HUDEP-2 (cell line): Measurements from ENCODE around the gene SFRP4.
"Not testable (repeated sequence)": the region's sequence is repeated elsewhere in the genome, so short reads cannot be mapped to it uniquely, and the experiment has no call there.

Experiments used
- DNase-seq, 76 experiments: peaks; one replicate each; lab custom pipeline; 2025; ENCODE audit not compliant: unreplicated experiment in 76 of 76; lab: John Stamatoyannopoulos, UW

The SFRP4 gene

GRCh38 chr7:37916673-37917660, at the start of gene SFRP4:
Gene SFRP4 (minus strand): TSS chr7:37916817. CDS start chr7:37916537, 280 bp downstream.
- peak in 47 of 76 experiments; percentile 7 to 66 (median 36) for DNase-seq

DNA sequence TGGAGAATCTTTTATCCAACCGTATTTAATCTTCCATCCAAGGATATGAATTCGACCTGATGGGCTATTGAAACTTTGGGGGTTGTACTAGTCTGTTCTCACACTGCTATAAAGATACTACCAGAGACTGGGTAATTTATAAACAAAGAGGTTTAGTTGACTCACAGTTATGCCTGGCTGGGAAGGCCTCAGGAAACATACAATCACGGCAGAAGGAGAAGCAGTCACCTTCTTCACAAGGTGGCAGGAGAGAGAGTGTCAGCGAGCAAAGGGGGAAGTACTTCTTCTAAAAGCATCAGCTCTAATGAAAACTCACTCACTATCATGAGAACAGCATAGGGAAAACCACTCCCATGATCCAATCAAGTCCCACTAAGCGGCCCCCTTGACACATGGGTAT, 47.6 kb upstream of the SFRP4 start:
- DNase-seq, result no peak

- no peak for DNase-seq
Observed at GRCh38 chr7:37961251-37961650, 44.6 kb upstream of the SFRP4 start.

- DNase-seq, result no peak
Observed at GRCh38 chr7:37960483-37960882, 43.9 kb upstream of the SFRP4 start.

GRCh38 chr7:37957221-37957970, 40.8 kb upstream of the SFRP4 start:
- no peak for DNase-seq

DNA sequence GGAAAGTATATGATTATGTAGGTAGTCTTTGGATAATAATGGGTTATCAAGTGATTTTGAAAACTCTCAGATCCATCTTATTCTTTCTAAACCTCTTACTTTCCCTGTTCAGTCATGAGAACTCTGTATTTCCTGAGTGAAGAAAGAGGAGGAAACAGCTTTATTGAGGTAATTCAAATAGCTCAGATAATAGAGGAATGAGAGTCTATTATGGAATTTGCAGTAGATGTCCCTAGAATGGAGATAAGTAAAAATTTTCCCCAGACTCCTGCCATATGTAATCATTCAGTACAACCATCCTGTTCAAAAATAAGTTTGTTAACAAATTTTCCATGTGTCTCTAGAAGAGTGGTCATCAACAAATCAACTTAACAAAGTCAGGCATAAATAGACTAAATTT, 40.2 kb upstream of the SFRP4 start:
- no peak for DNase-seq

DNA sequence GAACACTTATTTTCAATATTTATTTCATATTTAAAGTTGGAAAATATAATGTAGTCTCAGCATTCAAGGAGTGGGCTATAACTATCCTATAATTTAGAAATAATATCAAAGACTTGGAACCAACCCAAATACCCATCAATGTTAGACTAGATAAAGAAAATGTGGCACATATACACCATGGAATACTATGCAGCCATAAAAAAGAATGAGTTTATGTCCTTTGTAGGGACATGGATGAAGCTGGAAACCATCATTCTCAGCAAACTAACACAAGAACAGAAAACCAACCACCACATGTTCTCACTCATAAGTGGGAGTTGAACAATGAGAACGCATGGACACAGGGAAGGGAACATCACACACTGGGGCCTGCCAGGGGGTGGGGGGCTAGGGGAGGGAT, 37.6 kb upstream of the SFRP4 start:
- not testable (repeated sequence) for DNase-seq

GRCh38 chr7:37952240-37952639, 35.6 kb upstream of the SFRP4 start:
- DNase-seq, result no peak

DNA sequence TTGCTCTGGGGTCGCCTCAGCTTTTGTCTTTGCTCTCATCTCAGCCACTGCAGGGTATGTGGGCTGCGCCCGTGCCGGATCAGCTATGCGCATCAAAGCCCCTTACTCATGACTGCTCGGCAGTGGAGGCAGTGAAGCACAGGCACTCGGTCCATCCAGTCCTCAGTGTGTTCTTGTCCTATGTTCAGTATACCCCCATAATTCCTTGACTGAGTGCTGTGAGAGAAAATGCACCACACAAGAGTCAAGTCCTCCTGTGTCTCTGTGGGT, 31.3 kb upstream of the SFRP4 start:
- DNase-seq, result no peak

DNA sequence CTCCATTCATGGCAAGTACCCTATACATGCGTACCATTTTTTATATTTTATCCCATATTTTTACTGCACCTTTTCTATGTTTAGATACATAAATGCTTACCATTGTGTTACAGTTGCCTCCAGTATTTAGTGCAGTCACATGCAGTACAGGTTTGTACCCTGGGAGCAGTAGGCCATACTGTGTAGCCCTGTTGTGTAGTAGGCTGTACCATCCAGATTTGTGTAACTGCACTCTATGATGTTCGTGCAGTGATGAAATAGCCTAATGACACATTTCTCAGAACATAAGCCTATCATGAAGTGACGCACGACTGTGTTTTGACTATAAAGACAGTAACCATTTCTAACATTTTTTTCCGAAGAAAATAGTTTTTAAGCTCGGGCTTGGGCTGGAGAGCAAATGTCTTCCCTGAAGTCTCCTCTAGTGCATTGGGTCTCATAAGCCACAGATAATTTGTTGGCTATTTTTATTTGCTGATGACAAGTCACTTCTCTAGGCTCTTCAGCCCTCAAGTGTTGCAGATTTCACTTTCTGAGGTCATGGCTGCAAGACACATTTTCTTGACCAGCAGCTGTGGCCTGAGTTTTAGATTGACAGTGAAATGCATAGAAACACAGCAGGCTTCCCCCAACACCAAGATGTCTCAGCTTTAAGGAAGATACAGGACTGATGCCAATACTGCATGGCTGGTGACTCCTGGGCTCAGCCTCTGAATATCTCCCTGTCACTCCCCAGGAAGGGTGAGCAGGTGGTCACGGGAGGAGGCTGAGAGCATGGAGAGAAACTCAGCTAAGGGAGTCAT, 30.7 kb upstream of the SFRP4 start:
- no peak for DNase-seq

GRCh38 chr7:37945336-37945735, 28.7 kb upstream of the SFRP4 start:
- DNase-seq, result no peak

- no peak for DNase-seq
Observed at GRCh38 chr7:37944737-37945054, 28.1 kb upstream of the SFRP4 start.

GRCh38 chr7:37943905-37944736, 27.5 kb upstream of the SFRP4 start:
- DNase-seq, result no peak

- no peak for DNase-seq
Observed at GRCh38 chr7:37942934-37943610, 26.5 kb upstream of the SFRP4 start.

DNA sequence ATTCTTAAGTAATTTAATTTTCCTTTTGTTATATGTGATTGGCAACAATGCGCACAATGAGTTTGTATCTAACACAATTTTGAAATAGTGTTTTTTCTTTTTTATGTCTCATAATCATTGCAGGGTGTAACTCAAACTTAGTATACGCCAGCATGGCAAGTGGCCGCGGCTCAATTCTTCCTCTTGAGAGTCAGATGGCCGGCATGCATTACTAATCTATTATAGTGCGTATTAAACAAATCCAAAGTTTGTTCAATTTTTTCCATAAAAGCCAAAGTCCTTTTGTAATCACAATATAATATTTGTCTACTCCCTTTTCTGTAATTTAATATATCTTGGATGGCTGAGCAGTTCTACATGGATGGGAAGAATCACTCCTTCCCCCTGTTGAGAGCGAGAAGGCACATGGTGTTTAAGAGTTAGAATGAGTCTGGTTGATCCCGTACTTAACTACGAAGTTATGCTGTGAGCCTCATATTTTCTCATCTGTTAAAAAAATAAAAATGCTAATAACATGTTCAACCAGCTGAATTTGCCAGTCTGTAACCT, 16.5 kb upstream of the SFRP4 start:
- DNase-seq, result no peak

DNA sequence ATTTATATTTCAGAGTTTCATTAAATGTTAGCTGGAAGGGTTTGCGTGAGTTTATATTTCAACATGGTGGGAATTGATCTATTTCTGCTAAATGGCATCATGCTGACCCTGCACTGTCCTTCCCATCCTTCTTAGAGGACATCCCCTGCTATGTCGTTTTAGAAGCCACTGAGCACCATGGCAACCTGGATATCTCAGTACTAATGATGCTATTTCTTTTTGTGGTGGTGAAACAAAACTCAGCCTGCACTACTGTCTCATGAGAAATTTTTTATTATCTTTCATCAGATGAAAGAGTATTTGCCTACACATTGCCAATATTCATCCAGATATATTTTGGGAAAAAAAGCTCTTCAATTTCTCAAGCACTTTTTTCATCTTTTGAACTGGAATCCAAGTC, 15.9 kb upstream of the SFRP4 start:
- DNase-seq, result no peak

DNA sequence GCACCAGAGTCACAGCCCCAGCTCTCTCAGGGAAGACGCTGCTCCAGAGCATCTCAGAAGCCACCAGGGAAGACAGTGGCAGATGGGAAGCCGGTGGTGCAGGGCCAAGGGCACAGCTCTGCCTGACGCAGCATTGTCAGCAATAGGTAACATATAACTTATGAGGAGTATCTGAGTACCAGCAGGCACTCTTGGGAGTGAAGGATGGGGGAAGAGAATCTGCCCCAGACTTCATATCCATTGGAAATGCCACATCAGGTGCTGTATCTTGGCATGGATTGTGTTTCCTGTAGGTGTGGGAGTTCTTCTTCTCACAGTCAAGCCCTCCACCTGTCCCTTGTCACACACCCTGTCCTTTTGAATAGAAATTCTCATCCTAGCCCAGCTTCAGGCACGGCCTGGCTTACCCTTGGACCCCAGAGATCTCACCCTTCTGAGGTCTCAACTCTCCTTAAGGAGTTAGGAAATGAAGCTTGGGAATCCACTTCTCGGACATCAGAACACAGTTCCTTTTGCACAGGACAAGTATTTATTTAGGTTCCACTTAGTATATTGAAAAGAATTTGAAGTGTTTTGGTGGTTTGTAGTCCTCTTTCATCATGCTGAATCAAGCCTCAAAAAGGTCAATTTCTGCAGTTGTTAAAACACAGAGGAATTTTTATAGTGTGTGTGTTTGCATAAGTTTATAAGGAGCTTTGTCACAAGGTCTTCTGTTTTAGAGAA, 13.8 kb upstream of the SFRP4 start:
- no peak for DNase-seq

- no peak for DNase-seq
Observed at GRCh38 chr7:37928878-37929277, 12.3 kb upstream of the SFRP4 start.
